Ovary (tissue), 9 donors: ENCODE data around the gene ARID2. TPM values are rescaled to one million over a fixed set of nuclear protein-coding genes. Genes with fewer than 3 reads are reported as not detected.
A peak's percentile ranks its signal among the peaks of the same experiment; 100 is the strongest.

Source experiments
- DNase-seq, 5 donors: peaks; one replicate each; pipeline ENCODE4 v3.0.0-alpha.2; 2019 to 2020
- H3K27ac ChIP-seq, 2 donors: fragments of 200-600 bp; one replicate each; pipeline versions ENCODE4 v1.5.1 to v1.8.0; 2019 to 2022
- H3K27me3 ChIP-seq: fragments of 200-600 bp; one replicate; pipeline ENCODE4 v1.8.0; 2022
- H3K36me3 ChIP-seq: fragments of 200-600 bp; sonication (generic); one replicate; pipeline ENCODE4 v1.5.1; 2019
- H3K4me1 ChIP-seq: one replicate; pipeline ENCODE4 v1.8.1; 2013; ENCODE audit warnings: mild to moderate bottlenecking, moderate library complexity; ENCODE audit not compliant: insufficient read depth
- H3K4me3 ChIP-seq: fragments of 200-600 bp; sonication (generic); one replicate; pipeline ENCODE4 v1.5.1; 2017
- H3K9me3 ChIP-seq, 2 donors: fragments of 200-600 bp in 1 of 2; sonication (generic) in 1 of 2; one replicate each; pipeline versions ENCODE4 v1.5.1 to v1.8.1; 2013 to 2019; ENCODE audit warnings: mild to moderate bottlenecking in 1 of 2, moderate library complexity in 1 of 2
- EP300 ChIP-seq: sonication (generic); formaldehyde crosslinking; IDR thresholded peaks from one replicate; pipeline ENCODE4 v1.6.1; 2017; ENCODE audit warnings: antibody characterized with exemption
- POLR2A ChIP-seq: fragments of 450-650 bp; IDR thresholded peaks from one replicate; pipeline ENCODE4 v1.6.1; 2017; ENCODE audit warnings: antibody characterized with exemption, mild to moderate bottlenecking, moderate library complexity
- whole genome bisulfite sequencing, 3 donors: extraction: QIAGEN DNeasy Blood & Tissue Kit in 1 of 3; methylation state at CpG; one replicate each; pipeline versions ENCODE4 v1.1.5 to v1.1.7; 2013 to 2017; 5-methylcytosine and 5-hydroxymethylcytosine counted together
- intact Hi-C, 4 donors: fragments of 100-400 bp; cut with DNase I; formaldehyde crosslinking; loops; one replicate each; pipeline versions ENCODE4 v1.11.0 to v1.15.1; 2022 to 2023
- polyA plus RNA-seq, 2 donors: library from polyadenylated mRNA; stranded (reverse); fragments of 200-250 nt in 1 of 2; fragments of 350-450 nt in 1 of 2; fragmentation: Illumina TruSeq in 1 of 2; extraction: RNeasy Lipid Tissue Mini Kit (QIAGEN cat#74804) in 1 of 2; gene quantifications; one replicate each; pipeline ENCODE4 v1.2.3, GENCODE V29; 2013 to 2014
- total RNA-seq, 7 donors: library from RNA; depleted of rRNA in 2 of 7; stranded (reverse); fragments of >200 nt in 2 of 7; fragmentation: NEBNext Ultra II Directional in 3 of 7; extraction: Animal tissue kit (Norgen Biotek cat#: 25700) in 3 of 7; gene quantifications; one replicate each; pipeline versions ENCODE4 v1.1.0 to v1.2.4, GENCODE V29; 2016 to 2023
- TF ChIP-seq, protein P1 (sequence below), 3 donors: fragments of 450-650 bp in 2 of 3; fragments of 200-600 bp in 1 of 3; IDR thresholded peaks; one replicate each; pipeline versions ENCODE4 v1.5.1 to v1.8.0; 2016 to 2022; ENCODE audit warnings: antibody characterized with exemption in 3 of 3, mild to moderate bottlenecking in 1 of 3
- donor health status: DM: no; HTN: no; CAD: no; lungs with moderate emphysema.
- donor health status: DM: no; HTN: no; CAD: no.
- donor health status: Bipolar disorder and iron deficiency.
- donor health status: DM: yes; HTN: yes; CAD: no.
- donor health status: DM: no; HTN: no; CAD: no.
- donor health status: DM: yes; HTN: yes; CAD: no.

Gene ARID2
- total and polyA plus RNA-seq, 9 donors: 7.9 to 39.5 (median 32.1) TPM

- Histone ChIP-seq H3K4me1 (peaks cover 9% of the 10 kb centered on the region), H3K36me3 (no peaks in the 10 kb centered on the region), H3K27ac (no peak overlapping the region), H3K4me3 (no peak overlapping the region), H3K27me3 (no peaks in the 10 kb centered on the region), H3K9me3 (no peaks in the 10 kb centered on the region)
- DNase-seq: no peak
- TF ChIP-seq, protein P1, sequence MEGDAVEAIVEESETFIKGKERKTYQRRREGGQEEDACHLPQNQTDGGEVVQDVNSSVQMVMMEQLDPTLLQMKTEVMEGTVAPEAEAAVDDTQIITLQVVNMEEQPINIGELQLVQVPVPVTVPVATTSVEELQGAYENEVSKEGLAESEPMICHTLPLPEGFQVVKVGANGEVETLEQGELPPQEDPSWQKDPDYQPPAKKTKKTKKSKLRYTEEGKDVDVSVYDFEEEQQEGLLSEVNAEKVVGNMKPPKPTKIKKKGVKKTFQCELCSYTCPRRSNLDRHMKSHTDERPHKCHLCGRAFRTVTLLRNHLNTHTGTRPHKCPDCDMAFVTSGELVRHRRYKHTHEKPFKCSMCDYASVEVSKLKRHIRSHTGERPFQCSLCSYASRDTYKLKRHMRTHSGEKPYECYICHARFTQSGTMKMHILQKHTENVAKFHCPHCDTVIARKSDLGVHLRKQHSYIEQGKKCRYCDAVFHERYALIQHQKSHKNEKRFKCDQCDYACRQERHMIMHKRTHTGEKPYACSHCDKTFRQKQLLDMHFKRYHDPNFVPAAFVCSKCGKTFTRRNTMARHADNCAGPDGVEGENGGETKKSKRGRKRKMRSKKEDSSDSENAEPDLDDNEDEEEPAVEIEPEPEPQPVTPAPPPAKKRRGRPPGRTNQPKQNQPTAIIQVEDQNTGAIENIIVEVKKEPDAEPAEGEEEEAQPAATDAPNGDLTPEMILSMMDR (IDR thresholded peaks at IDR 0.05): no peak
- no peak for TF ChIP-seq EP300
- no peak for TF ChIP-seq POLR2A
- intact Hi-C loops: loop anchor here in 1 of 4 donors (10.0 kb wide), 1 partner anchor 365 kb away; no protein-coding TSS in a partner anchor
- WGBS, 3 donors: 89 to 92% (median 90%) methylated on average over 2 of the region's 2 CpGs
Measured at GRCh38 chr12:45720069-45720468, 9.4 kb upstream of the ARID2 start.

- intact Hi-C loops: loop anchor here in 1 of 4 donors (10.0 kb wide), 1 partner anchor 367 kb away; no protein-coding TSS in a partner anchor
- H3K4me3 ChIP-seq: no peak overlapping the region
- no peak overlapping the region for H3K27ac ChIP-seq
- H3K4me1 ChIP-seq: peaks cover 9% of the 10 kb centered on the region
- no peak for DNase-seq
- no peaks in the 10 kb centered on the region for H3K36me3 ChIP-seq
- TF ChIP-seq POLR2A: no peak
- 86 to 90% (median 87%) methylated on average over 2 of the region's 2 CpGs for WGBS, 3 donors
- H3K27me3 ChIP-seq: no peaks in the 10 kb centered on the region
- no peaks in the 10 kb centered on the region for H3K9me3 ChIP-seq
Measured at GRCh38 chr12:45721369-45721768, 8.1 kb upstream of the ARID2 start.

GRCh38 chr12:45721954-45722353 is 7.6 kb upstream of the ARID2 start:
- no peaks in the 10 kb centered on the region for H3K27me3 ChIP-seq
- WGBS, 3 donors: 96 to 99% (median 98%) methylated on average over 7 of the region's 7 CpGs
- intact Hi-C loops: loop anchor here in 1 of 4 donors (10.0 kb wide), 1 partner anchor 367 kb away; no protein-coding TSS in a partner anchor
- no peaks in the 10 kb centered on the region for H3K36me3 ChIP-seq
- H3K9me3 ChIP-seq: no peaks in the 10 kb centered on the region
- TF ChIP-seq POLR2A (no peak), EP300 (no peak)
- TF ChIP-seq, protein P1 (IDR thresholded peaks at IDR 0.05): no peak
- peaks cover 9% of the 10 kb centered on the region for H3K4me1 ChIP-seq
- no peak overlapping the region for H3K4me3 ChIP-seq
- no peak overlapping the region for H3K27ac ChIP-seq
- no peak for DNase-seq

- Histone ChIP-seq H3K4me1 (peaks cover 9% of the 10 kb centered on the region), H3K27me3 (no peaks in the 10 kb centered on the region), H3K36me3 (no peaks in the 10 kb centered on the region), H3K4me3 (peak overlapping the region; percentile 82), H3K27ac (peak overlapping the region; percentile 99 to 100), H3K9me3 (no peaks in the 10 kb centered on the region)
- TF ChIP-seq EP300 (no peak), POLR2A (no peak)
- TF ChIP-seq, protein P1 (IDR thresholded peaks at IDR 0.05): peak; percentile 47 to 74 (median 54)
- no peak for DNase-seq
- intact Hi-C loops: loop anchor here in 1 of 4 donors (10.0 kb wide), 1 partner anchor 371 kb away; no protein-coding TSS in a partner anchor
- WGBS, 3 donors: 2 to 4% (median 2%) methylated on average over 12 of the region's 12 CpGs
Measured at GRCh38 chr12:45725631-45726602, 3.6 kb upstream of the ARID2 start.
